MM.1S (cell line): ENCODE measurements around the gene DPP10.

Experiments used
- DNase-seq: peaks from one replicate; pipeline ENCODE4 v3.0.0-alpha.2; 2015
- H2AFZ ChIP-seq: fragments of 300-600 bp; sonication (generic); 2 replicates; pipeline ENCODE4 v1.6.0; 2016; ENCODE audit warnings: antibody characterized with exemption, low read length
- H3F3A ChIP-seq: fragments of 300-600 bp; sonication (generic); 2 replicates; pipeline ENCODE4 v1.6.1; 2016; ENCODE audit warnings: mild to moderate bottlenecking, antibody characterized with exemption, low read length, moderate library complexity, mixed read lengths; ENCODE audit not compliant: insufficient read depth
- H3K27ac ChIP-seq: fragments of 300-600 bp; sonication (generic); 2 replicates; pipeline ENCODE4 v1.5.1; 2016; ENCODE audit warnings: mild to moderate bottlenecking, low read length
- H3K27me3 ChIP-seq: fragments of 300-600 bp; sonication (generic); replicated peaks from 2 replicates; pipeline ENCODE4 v1.6.0; 2016; ENCODE audit warnings: low read length; ENCODE audit not compliant: insufficient read depth
- H3K36me3 ChIP-seq: fragments of 300-600 bp; sonication (generic); replicated peaks from 2 replicates; pipeline ENCODE4 v1.6.1; 2016; ENCODE audit warnings: mild to moderate bottlenecking, low read length, mixed read lengths; ENCODE audit not compliant: insufficient read depth
- H3K4me1 ChIP-seq: fragments of 300-600 bp; sonication (generic); 2 replicates; pipeline ENCODE4 v1.6.1; 2016; ENCODE audit warnings: low read length, mixed read lengths
- H3K4me2 ChIP-seq: fragments of 300-600 bp; sonication (generic); 2 replicates; pipeline ENCODE4 v1.6.0; 2016; ENCODE audit warnings: low read depth, low read length
- H3K4me3 ChIP-seq: fragments of 300-600 bp; sonication (generic); 2 replicates; pipeline ENCODE4 v1.5.1; 2016; ENCODE audit warnings: low read length, mixed read lengths
- H3K79me2 ChIP-seq: fragments of 300-600 bp; sonication (generic); 2 replicates; pipeline ENCODE4 v1.6.1; 2016; ENCODE audit warnings: mixed run types, low read length, mixed read lengths
- H3K9ac ChIP-seq: fragments of 300-600 bp; sonication (generic); 2 replicates; pipeline ENCODE4 v1.6.1; 2016; ENCODE audit warnings: low read length, mixed read lengths
- H3K9me2 ChIP-seq: fragments of 300-600 bp; sonication (generic); replicated peaks from 2 replicates; pipeline ENCODE4 v1.6.1; 2016; ENCODE audit warnings: mild to moderate bottlenecking, low read length, mixed read lengths; ENCODE audit not compliant: insufficient read depth
- H3K9me3 ChIP-seq: fragments of 300-600 bp; sonication (generic); replicated peaks from 2 replicates; pipeline ENCODE4 v1.6.1; 2016; ENCODE audit warnings: mild to moderate bottlenecking, low read length, mixed read lengths; ENCODE audit not compliant: insufficient read depth
- H4K20me1 ChIP-seq: fragments of 300-600 bp; sonication (generic); 2 replicates; pipeline ENCODE4 v1.6.1; 2016; ENCODE audit warnings: mild to moderate bottlenecking, low read length, moderate library complexity, mixed read lengths; ENCODE audit not compliant: insufficient read depth
- CTCF ChIP-seq: fragments of 300-600 bp; sonication (generic); IDR thresholded peaks from 2 replicates; pipeline ENCODE4 v1.5.1; 2016; ENCODE audit warnings: antibody characterized with exemption, low read length, mixed read lengths
- EZH2 ChIP-seq: fragments of 300-600 bp; sonication (generic); optimal IDR thresholded peaks from 2 replicates; pipeline ENCODE3; 2017; ENCODE audit warnings: low read depth, mild to moderate bottlenecking, antibody characterized with exemption, low read length, mixed read lengths
- EZH2phosphoT487 ChIP-seq: fragments of 300-600 bp; sonication (generic); IDR thresholded peaks from 2 replicates; pipeline ENCODE4 v1.6.1; 2018; ENCODE audit warnings: antibody characterized with exemption, low read length

DPP10 gene

GRCh38 chr2:115162494-115163293 lies 720.3 kb downstream of the DPP10 start:
- Histone ChIP-seq H3K27ac (no peak overlapping the region), H3K79me2 (no peaks in the 10 kb centered on the region), H3F3A (no peaks in the 10 kb centered on the region), H4K20me1 (no peaks in the 10 kb centered on the region), H3K4me1 (no peaks in the 10 kb centered on the region), H2AFZ (no peak overlapping the region), H3K27me3 (no peaks in the 10 kb centered on the region), H3K4me3 (no peak overlapping the region), H3K36me3 (no peaks in the 10 kb centered on the region), H3K4me2 (no peak overlapping the region), H3K9me3 (no peaks in the 10 kb centered on the region), H3K9me2 (no peaks in the 10 kb centered on the region), H3K9ac (no peak overlapping the region)
- DNase-seq: no peak
- TF ChIP-seq EZH2 (no peak), CTCF (no peak), EZH2phosphoT487 (no peak)

GRCh38 chr2:115163572-115163971 lies 721.1 kb downstream of the DPP10 start:
- H3K9me3 ChIP-seq: no peaks in the 10 kb centered on the region
- H3K27ac ChIP-seq: no peak overlapping the region
- H3K4me3 ChIP-seq: no peak overlapping the region
- H3K36me3 ChIP-seq: no peaks in the 10 kb centered on the region
- no peaks in the 10 kb centered on the region for H3F3A ChIP-seq
- TF ChIP-seq EZH2phosphoT487 (no peak), CTCF (0 out of 2 replicates have a peak, but pooled peaks have one; percentile 5)
- H4K20me1 ChIP-seq: no peaks in the 10 kb centered on the region
- no peaks in the 10 kb centered on the region for H3K79me2 ChIP-seq
- H3K4me2 ChIP-seq: no peak overlapping the region
- no peak overlapping the region for H2AFZ ChIP-seq
- H3K9ac ChIP-seq: no peak overlapping the region
- H3K4me1 ChIP-seq: no peaks in the 10 kb centered on the region
- DNase-seq: no peak
- no peaks in the 10 kb centered on the region for H3K27me3 ChIP-seq
- H3K9me2 ChIP-seq: no peaks in the 10 kb centered on the region

- DNase-seq: peak; percentile 64
- Histone ChIP-seq H3K9ac (no peak overlapping the region), H4K20me1 (no peaks in the 10 kb centered on the region), H3K27me3 (no peaks in the 10 kb centered on the region), H3K4me3 (no peak overlapping the region), H3F3A (no peaks in the 10 kb centered on the region), H3K4me1 (no peaks in the 10 kb centered on the region), H3K79me2 (no peaks in the 10 kb centered on the region), H3K36me3 (no peaks in the 10 kb centered on the region), H3K9me2 (no peaks in the 10 kb centered on the region), H3K4me2 (no peak overlapping the region), H2AFZ (no peak overlapping the region), H3K9me3 (no peaks in the 10 kb centered on the region), H3K27ac (no peak overlapping the region)
- TF ChIP-seq EZH2phosphoT487 (no peak), CTCF (peak; percentile 64)
Observed at GRCh38 chr2:115165529-115166109, 723.2 kb downstream of the DPP10 start.
